Vagina (tissue), 2 donors: ENCODE data around the gene UROC1. TPM values are rescaled to one million over a fixed set of nuclear protein-coding genes. Genes with fewer than 3 reads are reported as not detected.

ENCODE experiments used
- DNase-seq, 2 donors: peaks; one replicate each; pipeline ENCODE4 v3.0.0-alpha.2; 2017; ENCODE audit errors: extremely low spot score in 2 of 2
- H3K27ac ChIP-seq: fragments of 200-600 bp; sonication (generic); one replicate; pipeline ENCODE4 v1.5.1; 2019
- H3K27me3 ChIP-seq: fragments of 200-600 bp; sonication (generic); one replicate; pipeline ENCODE4 v1.5.1; 2019
- H3K36me3 ChIP-seq, 2 donors: fragments of 200-600 bp; sonication (generic); one replicate each; pipeline ENCODE4 v1.5.1; 2017 to 2019
- H3K4me1 ChIP-seq: fragments of 200-600 bp; sonication (generic); one replicate; pipeline ENCODE4 v1.5.1; 2019
- H3K4me3 ChIP-seq, 2 donors: fragments of 200-600 bp; sonication (generic); 1 replicate in 1 of 2; 2 replicates in 1 of 2; pipeline ENCODE4 v1.5.1; 2016 to 2019
- H3K9me3 ChIP-seq: fragments of 200-600 bp; sonication (generic); one replicate; pipeline ENCODE4 v1.5.1; 2019
- POLR2A ChIP-seq, 2 donors: fragments of 450-650 bp; IDR thresholded peaks; one replicate each; pipeline ENCODE4 v1.6.1; 2017; ENCODE audit warnings: antibody characterized with exemption in 2 of 2, mild to moderate bottlenecking in 2 of 2, moderate library complexity in 2 of 2
- POLR2AphosphoS5 ChIP-seq, 2 donors: sonication (generic); formaldehyde crosslinking; IDR thresholded peaks; one replicate each; pipeline ENCODE4 v1.9.0; 2017; ENCODE audit warnings: antibody characterized with exemption in 2 of 2, mild to moderate bottlenecking in 2 of 2, low read depth in 1 of 2; ENCODE audit not compliant: insufficient read depth in 1 of 2
- intact Hi-C: fragments of 100-400 bp; cut with DNase I; formaldehyde crosslinking; loops from one replicate; pipeline ENCODE4 v1.15.1; 2023
- total RNA-seq: library from RNA; depleted of rRNA; stranded (reverse); fragments of >200 nt; gene quantifications from one replicate; pipeline ENCODE4 v1.2.3, GENCODE V29; 2016
- TF ChIP-seq, protein P1 (sequence below), 3 experiments: fragments of 450-650 bp in 2 of 3; fragments of 200-600 bp in 1 of 3; sonication (generic) in 1 of 3; IDR thresholded peaks; one replicate each; pipeline ENCODE4 v1.5.1; 2017 to 2019; ENCODE audit warnings: antibody characterized with exemption in 3 of 3, mild to moderate bottlenecking in 2 of 3, moderate library complexity in 2 of 3

Gene UROC1
- total RNA-seq, 1 donor from 2014 or later, result not detected

DNA sequence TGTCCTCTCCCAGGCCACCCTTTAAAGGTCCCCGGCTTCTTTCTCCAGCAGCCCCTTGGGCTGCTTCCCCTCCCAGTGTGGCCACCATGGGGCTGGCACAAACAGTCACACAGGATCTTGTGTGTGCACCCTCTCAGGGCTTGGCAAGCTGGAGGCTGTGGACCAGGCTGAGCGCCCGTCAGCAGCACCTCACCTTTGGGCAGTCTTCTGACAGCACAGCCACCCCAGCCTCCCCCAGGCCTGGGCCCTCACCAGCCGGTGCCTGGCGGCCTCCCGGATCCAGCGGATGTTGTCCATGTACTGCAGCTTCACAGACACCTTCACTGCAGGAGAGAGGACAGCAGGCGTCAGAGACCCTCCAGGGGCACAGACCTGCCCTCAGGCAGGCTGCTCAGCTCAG, 21.8 kb downstream of the UROC1 start:
- Histone ChIP-seq H3K9me3 (no peaks in the 10 kb centered on the region), H3K27me3 (no peaks in the 10 kb centered on the region), H3K4me3 (no peak overlapping the region), H3K27ac (no peak overlapping the region), H3K36me3 (no peaks in the 10 kb centered on the region), H3K4me1 (peaks cover 3% of the 10 kb centered on the region)
- TF ChIP-seq POLR2AphosphoS5 (IDR thresholded peaks at IDR 0.05; ENCODE audit: insufficient read depth in 1 of 2, low read depth in 1 of 2) (no peak), POLR2A (IDR thresholded peaks at IDR 0.05) (no peak)
- TF ChIP-seq, protein P1, sequence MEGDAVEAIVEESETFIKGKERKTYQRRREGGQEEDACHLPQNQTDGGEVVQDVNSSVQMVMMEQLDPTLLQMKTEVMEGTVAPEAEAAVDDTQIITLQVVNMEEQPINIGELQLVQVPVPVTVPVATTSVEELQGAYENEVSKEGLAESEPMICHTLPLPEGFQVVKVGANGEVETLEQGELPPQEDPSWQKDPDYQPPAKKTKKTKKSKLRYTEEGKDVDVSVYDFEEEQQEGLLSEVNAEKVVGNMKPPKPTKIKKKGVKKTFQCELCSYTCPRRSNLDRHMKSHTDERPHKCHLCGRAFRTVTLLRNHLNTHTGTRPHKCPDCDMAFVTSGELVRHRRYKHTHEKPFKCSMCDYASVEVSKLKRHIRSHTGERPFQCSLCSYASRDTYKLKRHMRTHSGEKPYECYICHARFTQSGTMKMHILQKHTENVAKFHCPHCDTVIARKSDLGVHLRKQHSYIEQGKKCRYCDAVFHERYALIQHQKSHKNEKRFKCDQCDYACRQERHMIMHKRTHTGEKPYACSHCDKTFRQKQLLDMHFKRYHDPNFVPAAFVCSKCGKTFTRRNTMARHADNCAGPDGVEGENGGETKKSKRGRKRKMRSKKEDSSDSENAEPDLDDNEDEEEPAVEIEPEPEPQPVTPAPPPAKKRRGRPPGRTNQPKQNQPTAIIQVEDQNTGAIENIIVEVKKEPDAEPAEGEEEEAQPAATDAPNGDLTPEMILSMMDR (IDR thresholded peaks at IDR 0.05), result no peak
- no peak for DNase-seq
- intact Hi-C loops, result no loop called here

DNA sequence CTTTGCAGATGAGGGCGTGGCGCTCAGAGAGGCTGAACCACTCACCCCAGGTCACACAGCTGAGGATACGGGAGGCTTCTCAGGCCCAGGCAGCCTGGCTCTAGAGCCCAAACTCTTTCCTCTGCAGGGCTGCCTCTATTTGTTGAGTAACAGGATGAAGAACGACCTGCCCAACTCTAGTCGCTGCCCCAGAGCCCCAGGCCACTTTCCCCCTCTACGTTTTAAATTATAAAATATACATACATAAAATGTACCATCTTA, 22.7 kb downstream of the UROC1 start:
- no peak overlapping the region for H3K4me3 ChIP-seq
- H3K27ac ChIP-seq, result no peak overlapping the region
- H3K9me3 ChIP-seq, result no peaks in the 10 kb centered on the region
- H3K36me3 ChIP-seq, result no peaks in the 10 kb centered on the region
- no peak for DNase-seq
- H3K4me1 ChIP-seq, result peaks cover 3% of the 10 kb centered on the region
- TF ChIP-seq POLR2A (IDR thresholded peaks at IDR 0.05), result no peak
- TF ChIP-seq POLR2AphosphoS5 (IDR thresholded peaks at IDR 0.05; ENCODE audit: insufficient read depth in 1 of 2, low read depth in 1 of 2), result no peak
- TF ChIP-seq, protein P1 (IDR thresholded peaks at IDR 0.05), result no peak
- no peaks in the 10 kb centered on the region for H3K27me3 ChIP-seq
- intact Hi-C loops, result no loop called here

DNA sequence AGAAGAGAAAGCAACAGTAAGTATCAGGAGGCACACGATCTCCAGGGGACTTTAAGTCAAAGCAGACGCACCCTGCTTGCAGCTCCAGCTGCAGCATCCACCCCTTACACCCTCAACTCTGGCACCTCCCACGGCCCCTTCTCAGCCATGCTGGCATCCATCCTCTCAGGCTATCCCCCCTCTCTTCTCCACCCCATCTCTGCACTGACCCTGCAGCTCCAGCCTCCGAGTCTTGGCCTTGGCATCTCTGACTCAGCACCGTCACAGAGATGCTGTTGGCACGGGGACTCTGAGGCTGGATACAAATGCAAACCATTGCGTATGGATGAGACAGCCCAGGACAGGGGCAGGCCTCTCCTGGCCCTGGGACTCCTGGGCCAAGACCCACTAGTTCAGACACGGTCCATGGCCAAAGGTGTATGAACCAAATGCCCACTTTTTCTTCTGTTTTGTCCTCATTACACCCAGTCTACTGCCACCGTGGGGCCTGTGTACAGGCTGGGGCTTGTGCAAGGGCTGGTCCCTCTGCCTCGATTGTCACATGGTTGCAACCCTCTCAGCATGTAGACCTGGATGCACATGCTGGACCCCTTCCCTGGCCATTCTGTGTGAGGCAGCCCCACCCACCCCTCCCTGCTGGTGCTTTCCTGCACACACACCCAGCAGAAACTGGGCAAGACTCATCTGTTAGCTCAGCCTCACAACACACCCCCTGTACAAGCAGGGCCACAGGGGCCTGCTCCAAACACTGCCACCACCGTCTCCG, 23.2 kb downstream of the UROC1 start:
- DNase-seq, result no peak
- Histone ChIP-seq H3K4me3 (no peak overlapping the region), H3K27me3 (no peaks in the 10 kb centered on the region), H3K4me1 (peaks cover 3% of the 10 kb centered on the region), H3K9me3 (no peaks in the 10 kb centered on the region), H3K27ac (no peak overlapping the region), H3K36me3 (no peaks in the 10 kb centered on the region)
- intact Hi-C loops, result no loop called here
- no peak for TF ChIP-seq POLR2A (IDR thresholded peaks at IDR 0.05)
- no peak for TF ChIP-seq POLR2AphosphoS5 (IDR thresholded peaks at IDR 0.05; ENCODE audit: insufficient read depth in 1 of 2, low read depth in 1 of 2)
- TF ChIP-seq, protein P1 (IDR thresholded peaks at IDR 0.05), result no peak

DNA sequence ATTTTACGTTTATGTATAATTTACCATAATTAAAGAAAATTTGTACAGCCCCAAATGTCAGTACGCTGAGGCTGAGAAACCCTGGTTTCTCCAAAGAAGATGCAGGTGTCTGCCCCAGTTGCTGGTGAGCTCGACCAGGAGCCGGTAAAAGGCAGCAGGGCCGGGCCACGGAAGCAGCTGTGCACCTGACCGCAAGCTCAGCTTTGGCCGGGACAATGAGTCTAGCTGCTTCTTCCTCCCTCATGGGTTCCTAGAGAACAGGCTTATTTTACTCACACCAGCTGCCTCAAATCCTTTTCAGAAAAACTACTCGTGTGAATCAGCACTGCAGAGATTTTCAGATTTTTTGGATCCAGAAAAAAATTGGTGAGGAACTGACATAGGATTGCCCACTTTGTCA, 23.8 kb downstream of the UROC1 start:
- DNase-seq, result no peak
- TF ChIP-seq POLR2AphosphoS5 (IDR thresholded peaks at IDR 0.05; ENCODE audit: insufficient read depth in 1 of 2, low read depth in 1 of 2), result no peak
- H3K4me3 ChIP-seq, result no peak overlapping the region
- H3K9me3 ChIP-seq, result no peaks in the 10 kb centered on the region
- H3K4me1 ChIP-seq, result peaks cover 3% of the 10 kb centered on the region
- H3K36me3 ChIP-seq, result no peaks in the 10 kb centered on the region
- no peaks in the 10 kb centered on the region for H3K27me3 ChIP-seq
- no peak overlapping the region for H3K27ac ChIP-seq
- intact Hi-C loops, result no loop called here

DNA sequence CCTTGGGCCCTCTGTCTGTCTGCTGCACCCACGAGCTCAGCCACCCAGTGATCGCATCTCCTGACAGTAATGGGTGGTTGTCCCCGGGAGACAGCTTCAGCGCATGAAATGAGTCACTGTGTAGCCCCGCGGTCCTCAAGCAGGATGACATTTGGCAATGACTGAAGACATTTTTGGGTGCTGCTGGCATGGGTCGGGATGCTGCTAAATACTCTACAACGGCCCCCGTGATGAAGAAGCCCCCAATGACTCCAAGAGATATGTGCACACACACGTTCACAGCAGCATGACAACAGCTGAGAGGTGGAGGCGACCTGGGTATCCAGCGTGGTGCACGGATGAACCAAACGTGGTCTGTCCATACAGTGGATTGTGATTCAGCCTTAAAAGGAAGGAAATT, 24.5 kb downstream of the UROC1 start:
- no peaks in the 10 kb centered on the region for H3K36me3 ChIP-seq
- TF ChIP-seq, protein P1 (IDR thresholded peaks at IDR 0.05), result no peak
- TF ChIP-seq POLR2AphosphoS5 (IDR thresholded peaks at IDR 0.05; ENCODE audit: insufficient read depth in 1 of 2, low read depth in 1 of 2) (no peak), POLR2A (IDR thresholded peaks at IDR 0.05) (no peak)
- no peaks in the 10 kb centered on the region for H3K9me3 ChIP-seq
- intact Hi-C loops, result no loop called here
- no peak overlapping the region for H3K4me3 ChIP-seq
- H3K4me1 ChIP-seq, result peaks cover 3% of the 10 kb centered on the region
- no peak overlapping the region for H3K27ac ChIP-seq
- no peak for DNase-seq
- H3K27me3 ChIP-seq, result no peaks in the 10 kb centered on the region
